NCI-H526 (cell line): ENCODE measurements around the gene TJP2.

Experiments used
- DNase-seq, 2 experiments: peaks; one replicate each; lab custom pipeline; 2025; lab: John Stamatoyannopoulos, UW

The TJP2 gene

GRCh38 chr9:69191231-69191630 lies 17.2 kb downstream of the TJP2 start:
- no peak for DNase-seq

DNA sequence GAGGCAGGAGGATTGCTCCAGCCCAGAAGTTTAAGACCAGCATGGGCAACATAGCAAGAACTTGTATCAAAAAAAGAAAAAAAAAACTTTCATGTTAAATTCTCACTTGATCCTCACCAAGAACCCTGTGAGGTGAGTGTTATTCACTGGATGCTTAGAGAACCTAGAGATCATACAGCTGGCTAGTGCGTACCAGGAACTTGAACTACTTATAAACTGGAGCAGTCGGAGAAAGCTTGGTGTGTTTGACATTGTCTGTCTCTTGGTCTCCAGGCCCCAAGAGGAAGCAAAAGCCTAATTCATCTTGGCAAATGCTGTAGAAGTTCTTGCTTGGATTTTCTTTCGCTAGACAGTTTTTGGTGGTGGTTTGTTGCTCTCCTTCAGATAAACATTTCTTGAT lies 18.1 kb downstream of the TJP2 start:
- DNase-seq = no peak

DNA sequence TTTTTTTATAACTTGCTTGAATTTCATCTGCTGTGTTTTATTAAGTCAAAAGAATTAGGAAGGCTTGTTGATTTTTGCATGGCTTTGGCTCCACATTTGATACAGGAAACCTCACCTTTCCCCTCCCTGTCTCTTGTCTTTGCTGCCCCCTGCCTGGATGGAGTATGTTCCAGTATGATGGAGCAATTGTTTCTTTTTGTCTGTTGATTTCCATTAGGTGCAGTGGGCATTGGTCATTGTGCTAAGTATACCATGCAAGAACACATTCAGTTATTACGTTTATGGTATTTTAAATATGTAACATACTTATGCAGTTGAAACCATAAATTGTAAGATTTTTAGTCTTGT lies 19.6 kb downstream of the TJP2 start:
- DNase-seq = peak; percentile 60 to 61

- peak in 1 of 2 experiments; percentile 34 for DNase-seq
Observed at GRCh38 chr9:69194702-69195418, 20.8 kb downstream of the TJP2 start.

GRCh38 chr9:69195668-69196067 lies 21.6 kb downstream of the TJP2 start:
- DNase-seq = no peak

DNA sequence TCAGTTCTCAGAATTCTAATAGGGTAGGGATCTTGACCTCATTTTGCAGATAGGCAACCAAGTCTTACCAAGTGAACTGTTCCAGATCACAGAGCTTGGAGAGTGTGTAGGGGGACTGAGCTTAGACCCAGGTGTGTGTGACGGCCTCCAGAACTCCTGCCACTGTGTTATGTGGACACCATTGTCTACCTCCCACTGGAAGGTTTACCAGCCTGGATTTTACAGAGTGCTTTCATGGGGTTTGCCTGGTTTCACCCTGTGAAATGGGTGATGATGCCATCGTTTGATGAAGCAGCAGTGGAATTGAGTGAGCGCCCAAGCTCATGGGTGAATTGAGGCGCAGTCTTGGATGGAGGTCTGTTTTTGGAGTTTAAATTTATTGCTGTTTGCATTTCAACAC lies 23.6 kb downstream of the TJP2 start:
- DNase-seq = no peak

DNA sequence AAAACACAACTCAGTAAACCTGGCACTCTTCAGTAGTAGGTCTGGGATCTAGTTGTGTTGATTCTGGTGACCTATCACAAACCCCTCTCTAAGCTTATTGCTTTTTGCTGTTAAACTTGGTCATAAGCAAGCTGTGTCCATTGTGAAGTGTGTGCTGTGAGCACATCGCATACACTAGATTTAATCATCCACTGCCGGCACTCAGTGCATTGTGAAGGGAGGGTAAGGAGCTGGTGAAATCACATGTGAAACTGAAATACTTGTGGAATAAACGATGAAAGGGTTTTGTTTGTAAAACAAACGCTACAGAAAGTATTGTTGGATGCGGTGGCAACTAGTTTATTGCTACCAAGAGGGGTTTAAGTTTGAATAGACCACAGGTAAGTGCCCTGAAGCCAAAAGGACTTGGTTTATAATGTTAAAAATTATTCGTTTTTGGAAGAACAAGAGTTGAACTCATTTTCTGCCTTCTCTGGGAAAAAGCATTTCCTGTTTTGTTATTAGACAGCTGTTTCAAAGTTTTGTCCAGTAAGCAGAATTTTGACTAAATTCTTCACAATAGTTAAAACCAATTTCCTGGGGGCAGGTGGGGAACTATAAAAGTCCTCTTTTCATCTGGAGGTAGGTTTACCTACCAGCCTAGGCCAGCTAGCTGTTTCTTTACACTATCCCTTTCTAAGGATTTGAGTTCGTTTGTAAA lies 24.6 kb downstream of the TJP2 start:
- no peak for DNase-seq

DNA sequence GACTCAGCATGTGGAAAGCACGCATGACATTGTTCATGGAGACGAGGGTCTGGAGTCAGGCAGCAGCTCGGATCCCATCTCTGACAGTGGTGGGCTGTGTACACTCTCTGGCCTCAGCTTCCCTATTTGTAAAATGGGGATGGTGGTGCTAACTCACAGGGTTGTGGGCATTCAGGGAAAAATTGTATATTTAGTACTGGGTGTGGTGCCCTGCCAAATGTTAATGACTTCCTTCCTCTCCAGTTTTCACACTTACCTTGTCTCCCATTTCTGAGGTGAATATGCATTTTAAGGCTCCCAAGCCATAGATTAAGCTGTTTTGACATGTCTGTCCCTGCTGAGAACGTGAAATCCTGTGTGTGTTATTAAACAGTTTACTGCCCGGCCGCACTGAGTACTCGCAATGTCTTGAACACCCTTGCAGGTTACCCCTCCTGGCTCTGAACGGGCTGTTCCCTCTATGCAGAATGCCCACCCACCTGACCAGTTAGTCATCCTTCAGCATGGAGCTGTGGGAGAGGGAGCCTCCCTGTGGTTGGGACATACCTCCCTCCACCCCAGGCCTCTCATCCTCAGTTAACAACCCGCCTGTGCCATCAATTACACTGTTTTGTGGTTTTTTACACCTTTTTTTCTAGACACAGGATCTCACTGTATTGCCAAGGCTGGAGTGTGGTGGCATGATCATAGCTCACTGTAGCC lies 25.8 kb downstream of the TJP2 start:
- DNase-seq = no peak

DNA sequence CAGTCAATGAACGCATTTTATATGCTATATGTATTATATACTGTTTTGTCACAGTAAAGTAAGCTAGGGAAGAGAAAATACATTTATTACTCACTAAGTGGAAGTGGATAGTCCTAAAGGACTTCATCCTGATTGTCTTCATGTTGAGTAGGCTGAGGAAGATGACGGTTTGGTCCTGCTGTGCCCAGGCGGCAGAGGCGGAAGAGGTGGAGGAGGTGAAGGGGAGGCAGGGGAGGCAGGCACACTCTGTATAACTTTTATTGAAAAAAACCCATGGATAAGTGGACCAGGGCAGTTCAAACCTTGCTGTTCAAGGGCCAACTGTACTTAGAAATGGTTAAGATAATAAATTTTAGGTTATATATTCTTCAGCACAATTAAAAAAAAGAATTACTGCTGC lies 28.5 kb downstream of the TJP2 start:
- no peak for DNase-seq

GRCh38 chr9:69204326-69204725 lies 30.2 kb downstream of the TJP2 start:
- no peak for DNase-seq

- DNase-seq = no peak
Observed at GRCh38 chr9:69204849-69205248, 30.8 kb downstream of the TJP2 start.

DNA sequence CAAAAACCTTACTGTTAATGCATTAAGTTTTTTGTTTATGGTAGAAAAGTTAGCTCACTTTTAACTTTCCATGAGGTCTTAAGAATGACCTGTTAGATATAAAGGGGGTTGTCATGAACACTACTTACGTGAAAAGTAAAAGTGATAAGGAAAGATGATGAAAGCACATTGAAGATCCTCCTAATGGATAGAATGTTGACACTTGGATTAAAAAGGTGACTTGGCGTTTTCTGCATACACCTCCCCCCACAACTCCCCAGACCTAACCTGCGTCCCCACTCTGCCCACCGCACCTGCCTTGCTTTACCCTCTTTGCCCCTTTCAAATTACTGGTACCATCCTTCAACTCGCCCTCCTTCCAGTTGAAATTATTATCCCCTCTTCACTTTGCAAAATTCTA lies 32.0 kb downstream of the TJP2 start:
- DNase-seq = no peak

- DNase-seq = peak; percentile 51 to 76
Observed at GRCh38 chr9:69207503-69207902, 33.4 kb downstream of the TJP2 start.

DNA sequence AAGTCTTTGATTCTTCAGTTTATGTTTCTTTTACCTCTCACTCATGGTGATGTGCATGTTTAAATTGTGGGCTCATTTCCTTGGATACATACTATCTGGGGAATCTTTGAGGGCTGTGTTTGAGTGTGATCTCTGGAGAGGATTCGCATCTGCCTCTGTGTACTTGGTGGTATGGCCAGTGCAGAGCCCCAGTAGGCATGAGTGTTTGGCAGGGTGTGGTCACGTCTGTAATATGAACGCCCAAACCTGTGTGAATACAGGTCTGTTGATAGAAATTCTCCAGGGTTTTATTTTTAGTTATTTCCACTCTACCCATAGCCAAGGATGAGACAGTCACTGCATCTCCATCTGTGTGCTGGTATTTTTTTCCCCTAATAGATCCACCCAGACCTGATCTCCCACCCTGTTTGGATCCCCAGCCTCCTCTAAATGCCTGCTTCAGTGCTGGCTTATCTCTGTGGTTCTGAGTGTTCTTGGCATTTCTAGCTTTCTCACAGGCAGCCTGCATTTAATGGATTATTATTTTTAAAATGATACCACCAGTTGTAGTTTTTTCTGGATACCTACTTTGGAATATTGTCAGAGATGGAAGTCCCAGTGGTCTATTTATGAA lies 37.5 kb downstream of the TJP2 start:
- no peak for DNase-seq

DNA sequence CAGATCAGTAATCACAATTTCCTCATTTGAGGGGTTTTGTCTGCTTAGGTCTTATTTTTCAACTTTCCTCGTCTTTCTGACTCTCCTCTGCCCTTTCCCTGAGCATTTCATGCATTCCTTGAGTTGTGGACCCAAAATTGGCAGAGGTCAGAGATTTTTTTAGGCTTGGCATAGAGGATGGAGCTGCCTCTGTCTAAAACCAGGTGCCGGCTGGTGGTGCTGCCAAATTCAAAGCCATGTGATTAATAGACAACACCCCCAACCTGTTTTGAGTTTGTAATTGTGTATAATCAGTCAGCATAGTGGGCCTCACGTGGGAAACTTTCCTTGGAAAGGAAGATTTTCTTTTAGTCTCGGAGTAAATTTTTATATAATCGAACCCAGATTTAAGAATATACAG lies 39.6 kb downstream of the TJP2 start:
- no peak for DNase-seq

- no peak for DNase-seq
Observed at GRCh38 chr9:69214939-69215338, 40.9 kb downstream of the TJP2 start.

- no peak for DNase-seq
Observed at GRCh38 chr9:69215774-69216485, 41.9 kb downstream of the TJP2 start.

- no peak for DNase-seq
Observed at GRCh38 chr9:69218166-69218565, 44.1 kb downstream of the TJP2 start.

DNA sequence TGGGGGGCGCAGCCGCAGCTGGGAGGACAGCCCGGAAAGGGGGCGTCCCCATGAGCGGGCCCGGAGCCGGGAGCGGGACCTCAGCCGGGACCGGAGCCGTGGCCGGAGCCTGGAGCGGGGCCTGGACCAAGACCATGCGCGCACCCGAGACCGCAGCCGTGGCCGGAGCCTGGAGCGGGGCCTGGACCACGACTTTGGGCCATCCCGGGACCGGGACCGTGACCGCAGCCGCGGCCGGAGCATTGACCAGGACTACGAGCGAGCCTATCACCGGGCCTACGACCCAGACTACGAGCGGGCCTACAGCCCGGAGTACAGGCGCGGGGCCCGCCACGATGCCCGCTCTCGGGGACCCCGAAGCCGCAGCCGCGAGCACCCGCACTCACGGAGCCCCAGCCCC lies 47.0 kb downstream of the TJP2 start:
- DNase-seq = no peak

- no peak for DNase-seq
Observed at GRCh38 chr9:69222970-69223369, 48.9 kb downstream of the TJP2 start.

GRCh38 chr9:69223605-69224004 lies 49.5 kb downstream of the TJP2 start:
- DNase-seq = peak in 1 of 2 experiments; percentile 49

- DNase-seq = no peak
Observed at GRCh38 chr9:69229367-69229766, 55.3 kb downstream of the TJP2 start.
